NCI-H187 treated with DMSO at 0.1 percent for 48 hours (cell line): ENCODE data around the gene LSM7.

Experiments
- DNase-seq: peaks from one replicate; lab custom pipeline; 2025; lab: John Stamatoyannopoulos, UW

LSM7 gene

GRCh38 chr19:2338055-2338615 is 9.7 kb upstream of the LSM7 start:
- DNase-seq, result no peak

- no peak for DNase-seq
Measured at GRCh38 chr19:2337329-2337707, 8.9 kb upstream of the LSM7 start.

GRCh38 chr19:2336528-2337328 is 8.3 kb upstream of the LSM7 start:
- no peak for DNase-seq

- no peak for DNase-seq
Measured at GRCh38 chr19:2335848-2336247, 7.5 kb upstream of the LSM7 start.

GRCh38 chr19:2334986-2335846 is 6.8 kb upstream of the LSM7 start:
- DNase-seq, result no peak

- DNase-seq, result no peak
Measured at GRCh38 chr19:2334426-2334825, 6.0 kb upstream of the LSM7 start.

- DNase-seq, result no peak
Measured at GRCh38 chr19:2333807-2334211, 5.4 kb upstream of the LSM7 start.

GRCh38 chr19:2333027-2333806 is 4.8 kb upstream of the LSM7 start:
- peak; percentile 86 for DNase-seq

- DNase-seq, result peak; percentile 63
Measured at GRCh38 chr19:2332341-2333026, 4.1 kb upstream of the LSM7 start.

GRCh38 chr19:2331601-2332246 is 3.3 kb upstream of the LSM7 start:
- DNase-seq, result no peak

GRCh38 chr19:2330632-2331284 is 2.4 kb upstream of the LSM7 start:
- peak; percentile 48 for DNase-seq

- DNase-seq, result no peak
Measured at GRCh38 chr19:2330255-2330631, 1.9 kb upstream of the LSM7 start.

- no peak for DNase-seq
Measured at GRCh38 chr19:2329501-2329916, 1.1 kb upstream of the LSM7 start.

- no peak for DNase-seq
Measured at GRCh38 chr19:2329149-2329478, 728 bp upstream of the LSM7 start.

- no peak for DNase-seq
Measured at GRCh38 chr19:2327773-2328400, 499 bp downstream of the LSM7 start.

- DNase-seq, result no peak
Measured at GRCh38 chr19:2326699-2327360, 1.6 kb downstream of the LSM7 start.

GRCh38 chr19:2325281-2326046 is 2.9 kb downstream of the LSM7 start:
- DNase-seq, result no peak

- no peak for DNase-seq
Measured at GRCh38 chr19:2324220-2324948, 4.0 kb downstream of the LSM7 start.
